ENCODE results near the gene OGFR. TPM values are rescaled to one million over a fixed set of nuclear protein-coding genes. Genes with fewer than 3 reads are reported as not detected.

The OGFR gene
- total RNA-seq, 1 experiment from 2014 or later: 73.6 TPM

DNA sequence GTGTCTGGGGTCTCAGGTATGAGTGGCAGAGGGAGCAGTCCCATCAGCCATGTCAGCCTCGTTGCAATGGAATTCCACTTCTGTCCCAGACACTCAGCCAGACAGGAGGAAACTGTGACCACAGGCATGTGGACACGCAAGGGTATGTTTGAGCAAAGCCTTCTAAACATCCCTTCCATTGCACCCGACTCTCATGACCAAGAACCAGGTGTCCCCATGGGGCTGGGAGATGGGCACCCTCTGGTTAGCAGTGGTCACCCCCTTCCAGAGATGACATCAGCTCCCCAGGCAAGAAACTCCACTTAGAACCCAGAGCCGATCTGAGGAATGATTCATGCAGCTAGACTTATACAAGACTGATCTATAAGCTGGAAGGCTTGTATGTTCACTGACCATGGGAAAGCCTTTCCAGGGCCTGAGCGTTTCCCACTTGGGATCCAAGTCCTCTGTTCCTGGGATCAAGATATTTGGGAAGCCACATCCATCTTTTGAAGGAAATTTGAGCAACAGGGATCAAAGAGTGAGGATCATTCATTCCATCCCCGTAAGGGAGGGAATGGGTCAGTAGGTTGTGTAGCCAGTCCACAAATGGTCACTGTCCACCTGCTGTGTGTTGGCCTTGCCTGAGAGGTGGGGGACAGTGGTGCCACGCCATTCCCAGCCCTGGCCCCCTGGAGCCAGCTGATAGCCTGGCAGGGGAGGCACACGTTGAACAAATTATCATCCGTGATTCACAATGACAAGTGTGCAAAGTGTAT, 12.3 kb upstream of the OGFR start:
- no peak overlapping the region; the same call in 1 of the 2 replicates for H3K27ac ChIP-seq (ENCODE audit: low read depth, low read length)
- peaks cover 5% of the 10 kb centered on the region for H3K79me2 ChIP-seq (ENCODE audit: insufficient read depth, low read length)
- DNase-seq (ENCODE audit: low read depth, low spot score) (no peak), ATAC-seq (no peak)
- ChIA-PET POLR2A (interaction anchor here (0.5 to 1.5 kb wide), 2 partner anchors 32 to 149 kb away, joined by 3 to 4 read pairs; partner anchors contain the start of gene SLCO4A1), CTCF (interaction anchor here (1.3 to 1.8 kb wide), 11 partner anchors 19 to 382 kb away, joined by 3 to 13 read pairs (median 8); no protein-coding TSS in a partner anchor), RAD21 (ENCODE audit: low non-redundant PET in 1 of 2, low total read pairs in 2 of 2, uncharacterized antibody in 2 of 2, unreplicated experiment in 2 of 2) (interaction anchor here in 1 of 2 experiments (0.7 kb wide), 1 partner anchor 141 kb away, joined by 3 read pairs; no protein-coding TSS in a partner anchor)
- no peak overlapping the region for H3K9ac ChIP-seq (ENCODE audit: low read length)
- no peak overlapping the region for H3K4me3 ChIP-seq (replicated peaks in 1 of 2; ENCODE audit: low read depth in 1 of 2, low read length in 2 of 2)
- no TSS peak for BruUV-seq (replicated peaks)
- H3K4me2 ChIP-seq (ENCODE audit: low read length): peak overlapping the region; percentile 98
- H3K4me1 ChIP-seq (ENCODE audit: control insufficient read depth in 1 of 2, insufficient read depth in 2 of 2, low read length in 2 of 2): peaks cover 18 to 56% of the 10 kb centered on the region in 2 experiments
- no peaks in the 10 kb centered on the region for H4K20me1 ChIP-seq (ENCODE audit: insufficient read depth)
- 0 out of 4 replicates have a peak, but pooled peaks cover 0 to 3% of the 10 kb centered on the region in 2 experiments for H3K36me3 ChIP-seq (ENCODE audit: control insufficient read depth in 1 of 2, insufficient read depth in 2 of 2, low read length in 2 of 2)
- no peaks in the 10 kb centered on the region for H3K27me3 ChIP-seq (ENCODE audit: insufficient read depth, low read length)
- intact Hi-C loops (cut with micrococcal nuclease): loop anchor here (5.0 kb wide), 1 partner anchor 290 kb away; no protein-coding TSS in a partner anchor
- no peak overlapping the region for H2AFZ ChIP-seq (ENCODE audit: low read depth, low read length, poor library complexity, severe bottlenecking)
- TF ChIP-seq SRF (IDR thresholded peaks at IDR 0.05; ENCODE audit: low read depth): no peak
- TF ChIP-seq, protein P1, sequence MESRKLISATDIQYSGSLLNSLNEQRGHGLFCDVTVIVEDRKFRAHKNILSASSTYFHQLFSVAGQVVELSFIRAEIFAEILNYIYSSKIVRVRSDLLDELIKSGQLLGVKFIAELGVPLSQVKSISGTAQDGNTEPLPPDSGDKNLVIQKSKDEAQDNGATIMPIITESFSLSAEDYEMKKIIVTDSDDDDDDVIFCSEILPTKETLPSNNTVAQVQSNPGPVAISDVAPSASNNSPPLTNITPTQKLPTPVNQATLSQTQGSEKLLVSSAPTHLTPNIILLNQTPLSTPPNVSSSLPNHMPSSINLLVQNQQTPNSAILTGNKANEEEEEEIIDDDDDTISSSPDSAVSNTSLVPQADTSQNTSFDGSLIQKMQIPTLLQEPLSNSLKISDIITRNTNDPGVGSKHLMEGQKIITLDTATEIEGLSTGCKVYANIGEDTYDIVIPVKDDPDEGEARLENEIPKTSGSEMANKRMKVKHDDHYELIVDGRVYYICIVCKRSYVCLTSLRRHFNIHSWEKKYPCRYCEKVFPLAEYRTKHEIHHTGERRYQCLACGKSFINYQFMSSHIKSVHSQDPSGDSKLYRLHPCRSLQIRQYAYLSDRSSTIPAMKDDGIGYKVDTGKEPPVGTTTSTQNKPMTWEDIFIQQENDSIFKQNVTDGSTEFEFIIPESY (IDR thresholded peaks at IDR 0.05; ENCODE audit: extremely low read depth, insufficient replicate concordance, low read length): no peak
- TF ChIP-seq ELF1 (IDR thresholded peaks at IDR 0.05; ENCODE audit: borderline replicate concordance, low read depth): no peak
- TF ChIP-seq EGR1 (IDR thresholded peaks at IDR 0.05; ENCODE audit: low read depth): no peak
- no peak for TF ChIP-seq CBX3 (IDR thresholded peaks at IDR 0.05; ENCODE audit: low read depth)
- no peak for TF ChIP-seq ZNF274 (IDR thresholded peaks at IDR 0.05; ENCODE audit: low read depth, low read length)
- H3K9me3 ChIP-seq (ENCODE audit: control insufficient read depth in 1 of 2, insufficient read depth in 1 of 2, low read depth in 1 of 2, low read length in 2 of 2): no peaks in the 10 kb centered on the region
- no peaks in the 10 kb centered on the region for H3K9me2 ChIP-seq (ENCODE audit: insufficient read depth)

Data from HCT116 (cell line).